ENCODE measurements around the gene PMPCA.

PMPCA gene

DNA sequence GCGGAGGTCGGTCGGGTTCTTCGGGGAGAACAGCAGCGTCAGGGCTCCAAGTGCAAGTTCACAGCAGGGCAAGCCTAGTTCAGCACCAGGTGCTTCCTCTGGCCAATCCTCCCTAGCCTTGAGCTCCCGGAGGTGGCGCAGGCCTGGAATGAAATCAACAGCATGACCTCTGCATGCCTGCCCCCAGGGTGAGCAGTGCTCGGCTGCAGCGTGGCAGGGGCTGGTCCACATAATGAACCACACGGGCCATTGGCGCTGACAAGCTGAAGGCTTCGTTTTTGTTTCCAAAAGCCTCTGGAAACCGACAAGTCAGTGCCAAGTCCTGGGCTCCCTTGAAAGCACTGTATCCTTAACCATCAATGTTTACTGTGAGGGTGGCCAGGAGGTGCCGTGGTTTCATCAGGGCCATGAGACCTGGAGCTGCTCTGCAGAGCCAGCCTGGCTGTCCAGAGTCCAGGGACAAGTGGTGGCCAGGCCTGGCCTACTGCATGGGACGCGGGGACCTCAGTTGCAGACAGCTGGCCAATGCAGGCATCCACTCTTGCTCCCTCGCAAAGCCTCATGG lies 31.3 kb downstream of the PMPCA start:
- no peaks in the 10 kb centered on the region for H3K27me3 ChIP-seq (ENCODE audit: insufficient read depth, low read length)
- H3K36me3 ChIP-seq (ENCODE audit: insufficient read depth, low read length), result peaks cover 61% of the 10 kb centered on the region

DNA sequence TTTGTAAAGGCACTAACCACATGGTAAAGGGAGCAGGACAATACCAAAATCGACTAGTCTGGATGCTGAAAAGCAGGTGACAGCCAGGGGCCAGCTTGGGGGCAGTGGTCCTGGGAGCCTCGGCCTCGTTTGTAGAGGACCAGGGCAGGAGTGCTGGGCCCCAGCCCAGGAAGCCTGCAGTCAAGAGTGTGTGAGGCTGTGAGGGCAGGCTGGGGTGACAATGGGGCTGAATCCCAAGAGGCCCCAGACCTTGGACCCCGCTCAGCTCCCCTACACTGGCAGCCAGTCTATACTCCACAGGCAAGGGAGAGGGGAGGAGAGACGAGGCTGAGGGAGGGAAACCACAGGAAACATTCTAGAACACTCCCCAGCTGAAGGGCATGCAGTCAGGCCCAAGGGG lies 31.8 kb downstream of the PMPCA start:
- H3K9ac ChIP-seq (ENCODE audit: low read depth, low read length), result no peak overlapping the region
- WGBS, result 92% methylated on average over 4 of the region's 5 CpGs
- no peak overlapping the region for H3K4me3 ChIP-seq (ENCODE audit: low read length)
- H3K9me3 ChIP-seq (ENCODE audit: insufficient read depth, low read depth, low read length), result no peaks in the 10 kb centered on the region
- H3K36me3 ChIP-seq (ENCODE audit: insufficient read depth, low read length), result peaks cover 66% of the 10 kb centered on the region
- peaks cover 4% of the 10 kb centered on the region; the same call in 1 of the 2 replicates for H3K4me1 ChIP-seq (ENCODE audit: insufficient read depth, low read length)
- no peak overlapping the region for H3K27ac ChIP-seq (ENCODE audit: low read depth, low read length)
- no peaks in the 10 kb centered on the region for H3K27me3 ChIP-seq (ENCODE audit: insufficient read depth, low read length)

More for the DNA sequence above, 31.3 kb downstream of the PMPCA start:
- Histone ChIP-seq H3K9ac (ENCODE audit: low read depth, low read length) (no peak overlapping the region), H3K4me1 (ENCODE audit: insufficient read depth, low read length) (peaks cover 4% of the 10 kb centered on the region; the same call in 1 of the 2 replicates), H3K27ac (ENCODE audit: low read depth, low read length) (no peak overlapping the region), H3K9me3 (ENCODE audit: insufficient read depth, low read depth, low read length) (no peaks in the 10 kb centered on the region), H3K4me3 (ENCODE audit: low read length) (no peak overlapping the region)
- 96% methylated on average over 17 of the region's 17 CpGs for WGBS

GRCh38 chr9:136443087-136443486 lies 32.6 kb downstream of the PMPCA start:
- no peaks in the 10 kb centered on the region for H3K4me1 ChIP-seq (ENCODE audit: insufficient read depth, low read length)
- no peak overlapping the region for H3K4me3 ChIP-seq (ENCODE audit: low read length)
- no peak overlapping the region for H3K27ac ChIP-seq (ENCODE audit: low read depth, low read length)
- 95% methylated on average over 15 of the region's 15 CpGs for WGBS
- no peaks in the 10 kb centered on the region for H3K9me3 ChIP-seq (ENCODE audit: insufficient read depth, low read depth, low read length)
- H3K9ac ChIP-seq (ENCODE audit: low read depth, low read length), result no peak overlapping the region
- H3K36me3 ChIP-seq (ENCODE audit: insufficient read depth, low read length), result peaks cover 74% of the 10 kb centered on the region
- H3K27me3 ChIP-seq (ENCODE audit: insufficient read depth, low read length), result no peaks in the 10 kb centered on the region

DNA sequence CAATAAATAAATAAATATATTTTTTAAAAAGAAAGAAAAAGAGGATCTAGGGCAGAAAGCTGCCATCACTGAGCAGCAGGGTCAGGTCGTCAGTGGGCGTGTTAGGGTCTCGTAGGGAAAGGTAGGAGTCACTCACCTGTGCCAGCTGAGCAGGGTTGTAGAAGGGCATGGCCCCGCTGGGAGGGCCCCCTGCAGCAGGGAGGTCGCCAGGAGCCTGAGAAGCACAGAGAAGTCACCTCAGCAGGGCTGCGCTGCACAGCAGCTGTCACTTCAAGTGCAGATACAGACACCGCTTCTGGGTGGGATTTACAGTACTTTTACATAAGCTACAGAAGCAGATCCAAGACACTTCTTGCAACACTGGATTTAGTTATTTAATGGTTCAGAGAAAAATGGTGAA lies 33.2 kb downstream of the PMPCA start:
- 94% methylated on average over 7 of the region's 7 CpGs for WGBS
- Histone ChIP-seq H3K4me1 (ENCODE audit: insufficient read depth, low read length) (no peaks in the 10 kb centered on the region), H3K9ac (ENCODE audit: low read depth, low read length) (no peak overlapping the region), H3K4me3 (ENCODE audit: low read length) (no peak overlapping the region), H3K9me3 (ENCODE audit: insufficient read depth, low read depth, low read length) (no peaks in the 10 kb centered on the region), H3K27me3 (ENCODE audit: insufficient read depth, low read length) (no peaks in the 10 kb centered on the region), H3K27ac (ENCODE audit: low read depth, low read length) (no peak overlapping the region), H3K36me3 (ENCODE audit: insufficient read depth, low read length) (peaks cover 80% of the 10 kb centered on the region)

GRCh38 chr9:136444102-136444501 lies 33.6 kb downstream of the PMPCA start:
- no peaks in the 10 kb centered on the region for H3K27me3 ChIP-seq (ENCODE audit: insufficient read depth, low read length)
- H3K4me1 ChIP-seq (ENCODE audit: insufficient read depth, low read length), result no peaks in the 10 kb centered on the region
- H3K36me3 ChIP-seq (ENCODE audit: insufficient read depth, low read length), result peaks cover 84% of the 10 kb centered on the region
- 97% methylated on average over 20 of the region's 20 CpGs for WGBS
- H3K4me3 ChIP-seq (ENCODE audit: low read length), result no peak overlapping the region
- H3K9me3 ChIP-seq (ENCODE audit: insufficient read depth, low read depth, low read length), result no peaks in the 10 kb centered on the region
- H3K27ac ChIP-seq (ENCODE audit: low read depth, low read length), result no peak overlapping the region
- no peak overlapping the region for H3K9ac ChIP-seq (ENCODE audit: low read depth, low read length)

GRCh38 chr9:136445799-136446198 lies 35.3 kb downstream of the PMPCA start:
- Histone ChIP-seq H3K9me3 (ENCODE audit: insufficient read depth, low read depth, low read length) (no peaks in the 10 kb centered on the region), H3K9ac (ENCODE audit: low read depth, low read length) (no peak overlapping the region), H3K36me3 (ENCODE audit: insufficient read depth, low read length) (peaks cover 96% of the 10 kb centered on the region), H3K27me3 (ENCODE audit: insufficient read depth, low read length) (no peaks in the 10 kb centered on the region), H3K4me3 (ENCODE audit: low read length) (no peak overlapping the region), H3K4me1 (ENCODE audit: insufficient read depth, low read length) (no peaks in the 10 kb centered on the region), H3K27ac (ENCODE audit: low read depth, low read length) (no peak overlapping the region)
- WGBS, result 94% methylated on average over 7 of the region's 7 CpGs

DNA sequence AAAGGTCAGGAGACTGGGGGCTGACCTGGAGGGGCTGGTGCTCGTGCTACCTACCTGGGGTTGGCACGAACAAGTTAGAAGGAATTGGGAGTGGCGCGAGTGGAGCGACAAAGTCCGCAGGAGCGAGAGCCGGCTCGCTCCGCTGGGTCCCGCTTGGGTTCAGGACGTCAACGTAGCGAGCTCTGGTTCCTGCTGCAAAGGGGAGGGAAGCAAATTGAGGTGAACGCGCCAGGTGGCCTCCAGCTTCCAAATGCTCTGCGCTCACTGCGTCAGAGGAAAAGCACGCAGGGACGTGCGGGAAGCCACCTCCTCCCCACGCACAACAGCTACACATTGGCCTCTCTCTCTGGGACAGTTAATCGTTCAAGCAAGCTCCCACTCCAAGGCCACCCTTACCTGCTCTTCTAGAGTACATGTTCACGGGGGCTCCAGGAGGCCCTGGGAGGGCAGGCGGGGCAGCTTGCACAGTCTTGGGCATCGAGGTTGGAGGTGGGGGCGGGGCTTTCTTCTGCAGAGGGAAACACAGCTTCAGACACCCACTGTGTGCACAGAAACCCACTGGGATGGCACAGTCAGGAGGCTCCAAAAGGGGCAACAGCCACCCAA lies 36.8 kb downstream of the PMPCA start:
- no peak overlapping the region for H3K9ac ChIP-seq (ENCODE audit: low read depth, low read length)
- 95% methylated on average over 27 of the region's 27 CpGs for WGBS
- no peaks in the 10 kb centered on the region for H3K4me1 ChIP-seq (ENCODE audit: insufficient read depth, low read length)
- H3K4me3 ChIP-seq (ENCODE audit: low read length), result no peak overlapping the region
- H3K9me3 ChIP-seq (ENCODE audit: insufficient read depth, low read depth, low read length), result no peaks in the 10 kb centered on the region
- no peak overlapping the region for H3K27ac ChIP-seq (ENCODE audit: low read depth, low read length)
- peaks cover 94% of the 10 kb centered on the region for H3K36me3 ChIP-seq (ENCODE audit: insufficient read depth, low read length)
- H3K27me3 ChIP-seq (ENCODE audit: insufficient read depth, low read length), result no peaks in the 10 kb centered on the region

GRCh38 chr9:136448655-136449054 lies 38.2 kb downstream of the PMPCA start:
- WGBS, result 90% methylated on average over 3 of the region's 3 CpGs
- Histone ChIP-seq H3K27ac (ENCODE audit: low read depth, low read length) (no peak overlapping the region), H3K9ac (ENCODE audit: low read depth, low read length) (no peak overlapping the region), H3K4me1 (ENCODE audit: insufficient read depth, low read length) (no peaks in the 10 kb centered on the region), H3K27me3 (ENCODE audit: insufficient read depth, low read length) (no peaks in the 10 kb centered on the region), H3K36me3 (ENCODE audit: insufficient read depth, low read length) (peaks cover 88% of the 10 kb centered on the region), H3K4me3 (ENCODE audit: low read length) (no peak overlapping the region), H3K9me3 (ENCODE audit: insufficient read depth, low read depth, low read length) (no peaks in the 10 kb centered on the region)

DNA sequence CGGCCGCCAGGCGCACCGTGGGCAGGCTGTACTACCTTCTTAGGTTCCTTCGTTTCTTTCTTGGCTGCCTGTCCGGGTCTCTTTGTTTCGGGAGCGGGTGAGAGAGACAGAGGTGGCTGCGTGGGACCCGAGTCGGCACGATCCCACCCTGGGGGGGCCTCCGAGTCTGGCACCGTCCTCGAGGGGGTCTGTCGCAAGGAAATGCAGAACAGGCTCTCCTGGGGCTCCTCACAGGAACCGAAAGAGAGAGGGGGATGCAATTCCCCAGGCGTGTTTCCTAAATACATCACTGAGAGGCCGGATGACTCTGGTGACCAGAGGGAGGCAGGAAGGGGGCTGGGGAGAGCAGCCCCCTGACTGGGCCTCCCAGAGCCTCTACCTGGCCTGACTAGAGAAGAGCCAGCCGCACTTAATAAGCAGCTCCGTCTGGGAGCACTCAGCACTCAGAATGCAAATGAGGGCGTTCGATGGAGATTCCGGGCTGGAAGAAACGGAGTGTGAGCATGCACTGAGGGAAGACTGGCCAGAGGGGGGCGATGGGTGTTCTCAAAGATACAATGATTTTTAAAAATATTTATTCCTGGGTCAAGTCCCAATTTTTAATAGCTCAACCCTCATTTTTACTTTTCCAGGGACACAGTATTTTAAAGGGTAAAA lies 40.9 kb downstream of the PMPCA start:
- 95% methylated on average over 26 of the region's 26 CpGs for WGBS
- H3K27me3 ChIP-seq (ENCODE audit: insufficient read depth, low read length), result no peaks in the 10 kb centered on the region
- no peaks in the 10 kb centered on the region for H3K9me3 ChIP-seq (ENCODE audit: insufficient read depth, low read depth, low read length)
- H3K4me1 ChIP-seq (ENCODE audit: insufficient read depth, low read length), result no peaks in the 10 kb centered on the region
- H3K4me3 ChIP-seq (ENCODE audit: low read length), result no peak overlapping the region
- H3K36me3 ChIP-seq (ENCODE audit: insufficient read depth, low read length), result peaks cover 89% of the 10 kb centered on the region
- no peak overlapping the region for H3K9ac ChIP-seq (ENCODE audit: low read depth, low read length)
- no peak overlapping the region for H3K27ac ChIP-seq (ENCODE audit: low read depth, low read length)

- no peak overlapping the region for H3K4me3 ChIP-seq (ENCODE audit: low read length)
- peaks cover 89% of the 10 kb centered on the region for H3K36me3 ChIP-seq (ENCODE audit: insufficient read depth, low read length)
- H3K27me3 ChIP-seq (ENCODE audit: insufficient read depth, low read length), result no peaks in the 10 kb centered on the region
- no peaks in the 10 kb centered on the region for H3K9me3 ChIP-seq (ENCODE audit: insufficient read depth, low read depth, low read length)
- no peaks in the 10 kb centered on the region for H3K4me1 ChIP-seq (ENCODE audit: insufficient read depth, low read length)
- H3K27ac ChIP-seq (ENCODE audit: low read depth, low read length), result no peak overlapping the region
- H3K9ac ChIP-seq (ENCODE audit: low read depth, low read length), result no peak overlapping the region
- 97% methylated on average over 11 of the region's 11 CpGs for WGBS
Measured at GRCh38 chr9:136453326-136453725, 42.9 kb downstream of the PMPCA start.

GRCh38 chr9:136454026-136454796 lies 43.8 kb downstream of the PMPCA start:
- peaks cover 89% of the 10 kb centered on the region for H3K36me3 ChIP-seq (ENCODE audit: insufficient read depth, low read length)

More at GRCh38 chr9:136454026-136454796, 43.8 kb downstream of the PMPCA start:
- 94% methylated on average over 25 of the region's 25 CpGs for WGBS
- H3K27me3 ChIP-seq (ENCODE audit: insufficient read depth, low read length), result no peaks in the 10 kb centered on the region
- no peak overlapping the region for H3K27ac ChIP-seq (ENCODE audit: low read depth, low read length)
- no peaks in the 10 kb centered on the region for H3K9me3 ChIP-seq (ENCODE audit: insufficient read depth, low read depth, low read length)
- no peaks in the 10 kb centered on the region for H3K4me1 ChIP-seq (ENCODE audit: insufficient read depth, low read length)
- H3K4me3 ChIP-seq (ENCODE audit: low read length), result no peak overlapping the region
- H3K9ac ChIP-seq (ENCODE audit: low read depth, low read length), result no peak overlapping the region

All from HUES64 (cell line).